Suprapubic skin (tissue), 4 donors: ENCODE measurements around the gene TDP1.

Experiments used
- CTCF ChIP-seq, 2 donors: fragments of 200-600 bp in 1 of 2; fragments of 450-650 bp in 1 of 2; sonication (generic) in 1 of 2; IDR thresholded peaks; one replicate each; pipeline ENCODE4 v1.5.1; 2016 to 2019; ENCODE audit warnings: antibody characterized with exemption in 2 of 2, mild to moderate bottlenecking in 1 of 2, moderate library complexity in 1 of 2
- EP300 ChIP-seq: sonication (generic); formaldehyde crosslinking; IDR thresholded peaks from one replicate; pipeline ENCODE4 v1.6.1; 2017; ENCODE audit warnings: antibody characterized with exemption
- POLR2A ChIP-seq, 2 donors: fragments of 450-650 bp; IDR thresholded peaks; one replicate each; pipeline ENCODE4 v1.6.1; 2017; ENCODE audit warnings: antibody characterized with exemption in 2 of 2, mild to moderate bottlenecking in 2 of 2, moderate library complexity in 2 of 2
- POLR2AphosphoS5 ChIP-seq, 3 donors: sonication (generic); formaldehyde crosslinking; IDR thresholded peaks; one replicate each; pipeline ENCODE4 v1.6.1; 2017; ENCODE audit warnings: antibody characterized with exemption in 3 of 3

- TF ChIP-seq CTCF (IDR thresholded peaks at IDR 0.05), result no peak
- no peak for TF ChIP-seq POLR2AphosphoS5 (IDR thresholded peaks at IDR 0.05)
- TF ChIP-seq EP300, result no peak
- no peak for TF ChIP-seq POLR2A (IDR thresholded peaks at IDR 0.05)
These were observed 135.7 kb downstream of the TDP1 start for GRCh38 chr14:90091393-90091792.
